Measurements from ENCODE around the gene ZNF101.
A peak's percentile ranks its signal among the peaks of the same experiment; 100 is the strongest.
"Not testable (repeated sequence)": the region's sequence is repeated elsewhere in the genome, so short reads cannot be mapped to it uniquely, and the experiment has no call there.

ZNF101 gene

GRCh38 chr19:19662344-19662743 is 6.3 kb upstream of the ZNF101 start:
- no peak for DNase-seq

GRCh38 chr19:19662871-19663255 is 5.8 kb upstream of the ZNF101 start:
- no peak for DNase-seq

GRCh38 chr19:19663256-19664120 is 5.2 kb upstream of the ZNF101 start, which contains the start of gene ATP13A1:
ATP13A1 (minus strand) TSS chr19:19663676; CDS start chr19:19663666, 10 bp downstream.
- peak; percentile 99 for DNase-seq

- DNase-seq = not testable (repeated sequence)
These were observed 3.2 kb upstream of the ZNF101 start for GRCh38 chr19:19665420-19665948.

GRCh38 chr19:19670070-19670551 is 1.5 kb downstream of the ZNF101 start:
- no peak for DNase-seq

- DNase-seq = no peak
These were observed 4.2 kb downstream of the ZNF101 start for GRCh38 chr19:19672816-19673215.

- no peak for DNase-seq
These were observed 5.7 kb downstream of the ZNF101 start for GRCh38 chr19:19674315-19674714.

- DNase-seq = no peak
These were observed 8.9 kb downstream of the ZNF101 start for GRCh38 chr19:19677579-19677978.

GRCh38 chr19:19679176-19680073 is 10.8 kb downstream of the ZNF101 start:
- DNase-seq = no peak

GRCh38 chr19:19686119-19686518 is 17.5 kb downstream of the ZNF101 start:
- not testable (repeated sequence) for DNase-seq

- DNase-seq = no peak
These were observed 17.9 kb downstream of the ZNF101 start for GRCh38 chr19:19686580-19686979.

- peak; percentile 48 for DNase-seq
These were observed 18.5 kb downstream of the ZNF101 start for GRCh38 chr19:19687090-19687489.

- DNase-seq = not testable (repeated sequence)
These were observed 20.4 kb downstream of the ZNF101 start for GRCh38 chr19:19689023-19689422.

GRCh38 chr19:19691683-19692082 is 23.0 kb downstream of the ZNF101 start:
- DNase-seq = no peak

- no peak for DNase-seq
These were observed 27.7 kb downstream of the ZNF101 start for GRCh38 chr19:19696386-19696785.

- no peak for DNase-seq
These were observed 28.9 kb downstream of the ZNF101 start for GRCh38 chr19:19697589-19697988.

GRCh38 chr19:19700493-19700892 is 31.9 kb downstream of the ZNF101 start:
- DNase-seq = not testable (repeated sequence)

GRCh38 chr19:19704836-19705235 is 36.2 kb downstream of the ZNF101 start:
- no peak for DNase-seq

- DNase-seq = no peak
These were observed 41.9 kb downstream of the ZNF101 start for GRCh38 chr19:19710506-19710905.

- no peak for DNase-seq
These were observed 42.8 kb downstream of the ZNF101 start for GRCh38 chr19:19711306-19711933.

- no peak for DNase-seq
These were observed 43.5 kb downstream of the ZNF101 start for GRCh38 chr19:19711934-19712828.

GRCh38 chr19:19719798-19720197 is 51.2 kb downstream of the ZNF101 start:
- peak; percentile 8 for DNase-seq
